OCI-LY7 (cell line): ENCODE results near the gene AATF. TPM values are rescaled to one million over a fixed set of nuclear protein-coding genes. Genes with fewer than 3 reads are reported as not detected.

Experiments
- BruUV-seq: library from RNA; stranded (reverse); fragments of 400-500 nt; replicated peaks from 2 replicates; lab custom pipeline; 2021; lab: Mats Ljungman, UMichigan
- CTCF ChIA-PET: fragments of 300-600 bp; sonication (Branson Sonifier 250); formaldehyde crosslinking; loops from one replicate; lab custom pipeline; 2022; ENCODE audit warnings: antibody characterized with exemption; ENCODE audit not compliant: unreplicated experiment; lab: Charles Lee
- POLR2A ChIA-PET: fragments of 300-600 bp; sonication (Branson Sonifier 250); formaldehyde crosslinking; loops from one replicate; lab custom pipeline; 2022; ENCODE audit warnings: antibody characterized with exemption; lab: Charles Lee
- DNase-seq: peaks from one replicate; pipeline ENCODE4 v3.0.0-alpha.2; 2015; ENCODE audit warnings: low spot score
- H2AFZ ChIP-seq: fragments of 200-600 bp; sonication (generic), shearing (Covaris generic); 2 replicates; pipeline ENCODE4 v1.6.1; 2014; ENCODE audit warnings: mild to moderate bottlenecking, antibody characterized with exemption, low read length, moderate library complexity
- H3K27ac ChIP-seq: fragments of 200-600 bp; sonication (generic); 2 replicates; pipeline ENCODE4 v1.5.1; 2014; ENCODE audit warnings: mixed run types, low read depth, mild to moderate bottlenecking, moderate library complexity, low read length, inconsistent platforms; ENCODE audit not compliant: poor library complexity, severe bottlenecking
- H3K36me3 ChIP-seq: fragments of 200-600 bp; sonication (generic); 2 replicates; pipeline ENCODE4 v1.6.1; 2014; ENCODE audit warnings: mild to moderate bottlenecking, antibody characterized with exemption, low read length, moderate library complexity, mixed read lengths; ENCODE audit not compliant: insufficient read depth
- H3K4me1 ChIP-seq: fragments of 200-600 bp; sonication (generic); 2 replicates; pipeline ENCODE4 v1.5.1; 2014; ENCODE audit warnings: mild to moderate bottlenecking, low read length; ENCODE audit not compliant: insufficient read depth, poor library complexity, severe bottlenecking
- H3K4me2 ChIP-seq: fragments of 200-600 bp; sonication (generic); 2 replicates; pipeline ENCODE4 v1.6.1; 2014; ENCODE audit warnings: mild to moderate bottlenecking, low read length
- H3K4me3 ChIP-seq: fragments of 200-600 bp; sonication (generic); 2 replicates; pipeline ENCODE4 v1.5.1; 2014; ENCODE audit warnings: mild to moderate bottlenecking, low read depth, low read length; ENCODE audit not compliant: poor library complexity, severe bottlenecking
- H3K79me2 ChIP-seq: fragments of 200-600 bp; sonication (generic); 2 replicates; pipeline ENCODE4 v1.6.1; 2016; ENCODE audit warnings: low read depth, mild to moderate bottlenecking, low read length, moderate library complexity, mixed read lengths; ENCODE audit not compliant: insufficient read depth
- H3K9me2 ChIP-seq: fragments of 200-600 bp; sonication (generic); 2 replicates; pipeline ENCODE4 v1.6.1; 2016; ENCODE audit warnings: mild to moderate bottlenecking, low read length, mixed read lengths; ENCODE audit not compliant: insufficient read depth
- H3K9me3 ChIP-seq: fragments of 200-600 bp; sonication (generic); 2 replicates; pipeline ENCODE4 v1.6.1; 2014; ENCODE audit warnings: mild to moderate bottlenecking, mixed run types, low read length, mixed read lengths
- H4K20me1 ChIP-seq: fragments of 200-600 bp; sonication (generic); 2 replicates; pipeline ENCODE4 v1.6.1; 2014; ENCODE audit warnings: mild to moderate bottlenecking, antibody characterized with exemption, low read length, moderate library complexity, mixed read lengths; ENCODE audit not compliant: insufficient read depth
- EZH2phosphoT487 ChIP-seq: fragments of 200-600 bp; sonication (generic); IDR thresholded peaks from 2 replicates; pipeline ENCODE4 v1.6.1; 2018; ENCODE audit warnings: low read depth, borderline replicate concordance, mild to moderate bottlenecking, mixed run types, antibody characterized with exemption, low read length, moderate library complexity, mixed read lengths
- intact Hi-C: fragments of 100-400 bp; cut with micrococcal nuclease; formaldehyde crosslinking; loops from one replicate; pipeline ENCODE4 v1.10.0; 2022; ENCODE audit not compliant: unreplicated experiment
- total RNA-seq, 2 experiments: library from RNA; depleted of rRNA in 1 of 2; stranded (reverse); fragments of >200 nt in 1 of 2; shearing (Covaris generic) in 1 of 2; gene quantifications; 2 replicates each; pipeline ENCODE4 v1.2.3, GENCODE V29; 2014 to 2022
- TF ChIP-seq, protein P1 (sequence below): fragments of 200-600 bp; sonication (generic); conservative IDR thresholded peaks from 2 replicates; pipeline ENCODE4 v1.5.1; 2014; ENCODE audit warnings: mild to moderate bottlenecking, antibody characterized with exemption, low read length, moderate library complexity, mixed read lengths

The AATF gene
- total RNA-seq, 2 experiments from 2014 or later, result 83.5 to 94.3 TPM

DNA sequence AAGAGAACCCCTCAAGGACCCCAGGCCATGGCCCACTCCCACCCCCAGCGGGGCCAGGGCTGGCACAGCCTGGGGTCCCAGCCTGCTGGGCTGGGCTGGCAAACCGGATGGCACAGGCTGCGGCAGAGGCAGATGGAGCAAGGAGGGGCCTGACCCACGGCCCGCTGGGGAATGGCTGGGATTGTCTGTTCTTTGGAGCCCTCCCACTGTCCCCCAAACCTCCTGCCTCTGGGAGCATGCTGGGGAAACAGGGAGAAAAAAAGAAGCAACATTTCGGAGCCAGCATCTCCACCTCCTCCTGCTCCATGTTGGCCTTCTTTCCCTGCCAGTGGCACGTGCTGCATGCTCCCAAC, 48.6 kb upstream of the AATF start:
- no peak for TF ChIP-seq EZH2phosphoT487
- TF ChIP-seq, protein P1, sequence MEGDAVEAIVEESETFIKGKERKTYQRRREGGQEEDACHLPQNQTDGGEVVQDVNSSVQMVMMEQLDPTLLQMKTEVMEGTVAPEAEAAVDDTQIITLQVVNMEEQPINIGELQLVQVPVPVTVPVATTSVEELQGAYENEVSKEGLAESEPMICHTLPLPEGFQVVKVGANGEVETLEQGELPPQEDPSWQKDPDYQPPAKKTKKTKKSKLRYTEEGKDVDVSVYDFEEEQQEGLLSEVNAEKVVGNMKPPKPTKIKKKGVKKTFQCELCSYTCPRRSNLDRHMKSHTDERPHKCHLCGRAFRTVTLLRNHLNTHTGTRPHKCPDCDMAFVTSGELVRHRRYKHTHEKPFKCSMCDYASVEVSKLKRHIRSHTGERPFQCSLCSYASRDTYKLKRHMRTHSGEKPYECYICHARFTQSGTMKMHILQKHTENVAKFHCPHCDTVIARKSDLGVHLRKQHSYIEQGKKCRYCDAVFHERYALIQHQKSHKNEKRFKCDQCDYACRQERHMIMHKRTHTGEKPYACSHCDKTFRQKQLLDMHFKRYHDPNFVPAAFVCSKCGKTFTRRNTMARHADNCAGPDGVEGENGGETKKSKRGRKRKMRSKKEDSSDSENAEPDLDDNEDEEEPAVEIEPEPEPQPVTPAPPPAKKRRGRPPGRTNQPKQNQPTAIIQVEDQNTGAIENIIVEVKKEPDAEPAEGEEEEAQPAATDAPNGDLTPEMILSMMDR, result no peak
- BruUV-seq, result no TSS peak
- no peaks in the 10 kb centered on the region for H3K4me1 ChIP-seq
- H3K4me3 ChIP-seq, result no peak overlapping the region
- intact Hi-C loops, result no loop called here
- POLR2A ChIA-PET, result no interaction called here
- H3K9me2 ChIP-seq, result no peaks in the 10 kb centered on the region
- H3K27ac ChIP-seq, result no peak overlapping the region
- no peaks in the 10 kb centered on the region for H3K9me3 ChIP-seq
- CTCF ChIA-PET, result no interaction called here
- no peaks in the 10 kb centered on the region for H3K36me3 ChIP-seq
- no peak overlapping the region for H2AFZ ChIP-seq
- DNase-seq, result no peak
- H4K20me1 ChIP-seq, result no peaks in the 10 kb centered on the region
- H3K4me2 ChIP-seq, result no peak overlapping the region
- no peaks in the 10 kb centered on the region for H3K79me2 ChIP-seq

DNA sequence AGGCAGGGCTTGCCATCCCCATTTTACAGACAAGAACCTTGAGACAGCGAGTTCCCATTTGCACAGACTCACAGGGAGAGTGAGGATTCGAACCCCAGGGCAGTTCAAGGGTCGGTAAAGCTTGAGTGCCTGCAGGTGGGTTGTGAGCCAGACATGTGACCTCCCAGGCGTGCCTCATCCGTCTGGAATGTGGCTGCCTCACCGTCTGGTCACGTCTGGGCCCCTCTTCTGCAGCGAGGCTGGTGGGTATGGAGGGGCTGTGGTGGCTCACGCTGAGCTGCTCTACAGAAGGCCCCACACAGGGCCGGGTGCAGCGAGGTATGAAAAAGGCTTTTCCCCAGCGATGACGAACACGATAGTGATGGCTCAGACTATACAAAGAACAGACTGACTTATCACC, 47.2 kb upstream of the AATF start:
- intact Hi-C loops, result no loop called here
- H3K27ac ChIP-seq, result no peak overlapping the region

DNA sequence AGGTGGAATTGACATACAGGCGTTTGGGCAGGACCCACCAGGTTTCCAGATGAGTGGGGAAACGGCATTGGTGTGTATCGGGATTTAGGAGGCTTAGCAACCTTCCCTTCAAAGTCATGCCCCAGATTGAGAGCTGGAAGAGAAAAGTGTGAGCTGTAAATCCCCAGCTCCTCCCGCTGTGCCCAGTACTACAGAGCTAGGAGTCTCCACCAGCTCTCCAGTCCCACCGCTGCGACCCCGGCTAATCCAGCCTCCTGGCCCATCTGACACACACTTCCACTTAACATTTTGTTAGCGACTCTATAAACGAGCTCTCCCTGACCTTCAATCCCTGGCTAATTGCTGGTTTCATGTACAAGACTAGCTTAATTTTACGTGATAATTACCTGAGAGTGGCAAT, 41.3 kb upstream of the AATF start:
- POLR2A ChIA-PET, result interaction anchor here (1.3 kb wide), 1 partner anchor 14 kb away, joined by 5 read pairs; no protein-coding TSS in a partner anchor
- no peak overlapping the region for H2AFZ ChIP-seq

More for the DNA sequence above, 47.2 kb upstream of the AATF start:
- no peaks in the 10 kb centered on the region for H3K9me2 ChIP-seq
- ChIA-PET POLR2A (no interaction called here), CTCF (no interaction called here)
- no peak for TF ChIP-seq EZH2phosphoT487
- TF ChIP-seq, protein P1, result no peak
- no peaks in the 10 kb centered on the region for H3K79me2 ChIP-seq
- no peak overlapping the region for H3K4me3 ChIP-seq
- H3K36me3 ChIP-seq, result no peaks in the 10 kb centered on the region
- no peak overlapping the region for H2AFZ ChIP-seq
- H3K4me1 ChIP-seq, result no peaks in the 10 kb centered on the region
- no peak overlapping the region for H3K4me2 ChIP-seq
- no peak for DNase-seq
- no peaks in the 10 kb centered on the region for H3K9me3 ChIP-seq
- no TSS peak for BruUV-seq
- no peaks in the 10 kb centered on the region for H4K20me1 ChIP-seq

More for the DNA sequence above, 41.3 kb upstream of the AATF start:
- no peaks in the 10 kb centered on the region for H3K4me1 ChIP-seq
- H3K79me2 ChIP-seq, result no peaks in the 10 kb centered on the region
- no peak for DNase-seq
- no peak overlapping the region for H3K27ac ChIP-seq
- no peaks in the 10 kb centered on the region for H3K36me3 ChIP-seq
- H3K4me2 ChIP-seq, result no peak overlapping the region
- H3K9me3 ChIP-seq, result no peaks in the 10 kb centered on the region
- CTCF ChIA-PET, result no interaction called here
- intact Hi-C loops, result no loop called here
- BruUV-seq, result no TSS peak
- H3K9me2 ChIP-seq, result no peaks in the 10 kb centered on the region
- TF ChIP-seq EZH2phosphoT487, result no peak
- no peaks in the 10 kb centered on the region for H4K20me1 ChIP-seq
- H3K4me3 ChIP-seq, result no peak overlapping the region
